Stimulated activated naive CD8-positive, alpha-beta T cell treated with anti-CD3 and anti-CD28 coated beads, Interleukin-15, Interleukin-2, amounts not matched to agents 100 ng/mL and 50 ng/mL, for 24 hours (primary cell): ENCODE data around the gene CTSD.
"Not testable (repeated sequence)": the region's sequence is repeated elsewhere in the genome, so short reads cannot be mapped to it uniquely, and the experiment has no call there.

Experiments used
- H3K27ac Mint-ChIP-seq: one replicate; pipeline ENCODE4 v1.8.0; 2021; ENCODE audit warnings: mild to moderate bottlenecking, mixed read lengths
- H3K27me3 Mint-ChIP-seq: one replicate; pipeline ENCODE4 v1.8.0; 2021; ENCODE audit warnings: mixed read lengths
- H3K36me3 Mint-ChIP-seq: one replicate; pipeline ENCODE4 v1.8.0; 2021; ENCODE audit warnings: low read depth, mixed read lengths
- H3K4me1 Mint-ChIP-seq: one replicate; pipeline ENCODE4 v1.8.0; 2021; ENCODE audit warnings: low read depth, mixed read lengths
- H3K4me3 Mint-ChIP-seq: one replicate; pipeline ENCODE4 v1.8.0; 2021; ENCODE audit warnings: mild to moderate bottlenecking, mixed read lengths
- H3K9me3 Mint-ChIP-seq: one replicate; pipeline ENCODE4 v1.8.0; 2021; ENCODE audit warnings: mixed read lengths

The CTSD gene

DNA sequence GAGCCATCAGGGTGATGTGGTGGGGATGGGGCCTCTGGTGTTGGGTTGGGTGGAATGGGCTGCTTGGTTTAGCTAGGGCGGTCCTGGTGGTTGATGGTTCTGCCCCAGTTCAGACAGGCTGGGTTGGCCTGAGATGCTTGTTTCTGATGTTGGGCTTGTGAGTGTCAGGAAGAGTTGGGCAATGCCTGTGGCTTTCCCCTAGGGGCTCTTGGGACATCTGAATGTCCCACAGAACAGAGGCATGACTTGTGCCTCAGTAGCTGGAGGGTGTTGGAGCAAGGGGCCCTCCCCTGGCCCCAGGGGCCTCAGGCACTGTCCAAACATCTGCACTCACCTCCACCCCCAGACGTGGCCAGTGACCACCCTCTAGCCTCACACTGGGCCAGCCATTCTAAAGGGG, 14.0 kb upstream of the CTSD start:
- no peak overlapping the region for H3K4me3 Mint-ChIP-seq
- no peaks in the 10 kb centered on the region for H3K27me3 Mint-ChIP-seq
- no peaks in the 10 kb centered on the region for H3K36me3 Mint-ChIP-seq
- H3K9me3 Mint-ChIP-seq: no peaks in the 10 kb centered on the region
- H3K27ac Mint-ChIP-seq: no peak overlapping the region
- H3K4me1 Mint-ChIP-seq: peaks cover 12% of the 10 kb centered on the region

DNA sequence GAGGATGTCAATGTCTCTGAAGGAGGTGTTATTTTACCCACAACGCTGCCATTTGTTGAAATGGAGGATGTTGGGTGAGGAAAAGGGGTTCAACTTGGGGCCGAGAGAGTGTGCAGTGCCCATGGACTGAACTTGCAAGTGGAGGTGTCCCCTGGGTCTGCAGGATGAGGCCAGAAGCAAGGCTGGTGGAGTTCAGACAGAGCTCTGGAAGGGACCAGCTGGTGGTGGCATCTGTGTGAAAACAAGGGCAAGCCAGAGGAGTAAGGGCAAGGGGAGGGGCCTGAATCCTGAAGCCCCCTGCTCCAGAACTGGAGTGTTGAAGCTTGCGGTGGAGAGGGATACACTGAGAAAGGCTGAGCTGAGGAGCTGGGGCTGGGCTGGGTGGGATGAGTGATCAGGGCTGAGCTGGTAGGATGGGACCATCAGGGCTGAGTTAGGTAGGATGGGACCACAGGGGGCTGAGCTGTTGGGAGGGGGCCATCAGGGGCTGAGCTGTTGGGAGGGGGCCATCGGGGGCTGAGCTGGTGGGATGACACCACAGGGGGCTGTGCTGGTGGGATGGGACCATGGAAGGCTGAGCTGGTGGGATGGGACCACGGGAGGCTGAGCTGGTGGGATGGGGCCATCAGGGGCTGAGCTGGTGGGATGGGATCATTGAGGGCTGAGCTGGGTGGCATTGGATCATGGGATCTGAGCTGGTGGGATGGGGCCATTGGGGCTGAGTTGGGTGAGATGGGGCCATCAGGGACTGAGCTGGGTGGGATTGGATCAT, 13.4 kb upstream of the CTSD start:
- H3K4me3 Mint-ChIP-seq: no peak overlapping the region
- H3K9me3 Mint-ChIP-seq: no peaks in the 10 kb centered on the region
- no peaks in the 10 kb centered on the region for H3K36me3 Mint-ChIP-seq
- no peak overlapping the region for H3K27ac Mint-ChIP-seq
- no peaks in the 10 kb centered on the region for H3K27me3 Mint-ChIP-seq
- peaks cover 18% of the 10 kb centered on the region for H3K4me1 Mint-ChIP-seq

DNA sequence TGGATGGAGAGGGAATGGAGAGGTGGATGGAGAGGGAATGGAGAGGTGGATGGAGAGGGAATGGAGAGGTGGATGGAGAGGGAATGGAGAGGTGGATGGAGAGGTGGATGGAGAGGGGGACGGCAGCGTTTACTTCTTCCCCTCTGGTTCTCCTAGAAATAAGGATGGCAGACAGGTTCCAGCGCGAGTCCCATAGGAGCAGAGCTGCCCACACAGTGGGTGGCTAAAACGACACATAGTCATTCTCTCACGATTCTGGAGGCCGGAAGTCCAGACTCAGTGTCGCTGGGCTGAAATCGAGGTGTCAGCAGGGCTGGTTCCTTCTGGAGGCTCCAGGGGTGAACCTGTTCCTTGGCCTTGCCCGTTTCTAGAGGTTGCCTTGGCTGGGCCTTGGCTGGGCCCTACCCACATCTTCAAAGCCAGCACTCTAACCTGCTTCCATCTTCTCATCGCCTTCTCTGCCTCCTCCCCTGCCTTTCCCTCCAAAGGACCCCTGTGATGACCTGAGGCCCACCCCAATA, 12.7 kb upstream of the CTSD start:
- Mint-ChIP-seq H3K27me3 (no peaks in the 10 kb centered on the region), H3K4me3 (no peak overlapping the region), H3K9me3 (no peaks in the 10 kb centered on the region), H3K36me3 (no peaks in the 10 kb centered on the region), H3K4me1 (peaks cover 23% of the 10 kb centered on the region), H3K27ac (no peak overlapping the region)

- Mint-ChIP-seq H3K27ac (no peak overlapping the region), H3K36me3 (no peaks in the 10 kb centered on the region), H3K4me3 (no peak overlapping the region), H3K27me3 (no peaks in the 10 kb centered on the region), H3K4me1 (peaks cover 21% of the 10 kb centered on the region), H3K9me3 (no peaks in the 10 kb centered on the region)
Measured at GRCh38 chr11:1774886-1775285, 11.2 kb upstream of the CTSD start.

DNA sequence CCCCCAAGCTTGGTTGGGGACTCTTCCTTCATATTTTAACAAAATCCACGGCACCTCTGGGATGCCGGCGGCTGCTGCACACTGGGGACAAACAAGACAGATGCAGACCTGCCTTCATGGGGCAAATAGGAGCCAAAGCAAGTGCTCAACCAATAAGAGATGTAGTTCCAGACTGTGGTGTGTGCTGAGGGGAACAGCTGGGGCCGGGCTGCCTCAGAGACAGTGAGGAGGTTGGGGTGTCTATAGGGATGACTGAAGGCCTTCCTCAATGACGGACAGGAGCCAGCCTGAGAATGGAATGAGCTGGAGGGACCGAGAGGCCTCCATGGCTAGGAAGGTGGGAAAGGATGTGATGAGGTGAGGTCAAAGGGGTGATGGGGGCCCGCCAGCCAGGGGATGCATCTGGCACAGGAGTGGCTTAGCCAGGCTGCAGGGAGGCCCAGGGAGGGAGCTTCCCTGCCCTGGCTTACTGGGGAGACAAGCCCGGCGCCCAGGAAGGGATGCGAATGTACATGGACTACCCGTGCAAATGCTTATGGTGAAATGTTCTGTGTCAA, 10.3 kb upstream of the CTSD start:
- no peak overlapping the region for H3K27ac Mint-ChIP-seq
- no peak overlapping the region for H3K4me3 Mint-ChIP-seq
- no peaks in the 10 kb centered on the region for H3K27me3 Mint-ChIP-seq
- H3K9me3 Mint-ChIP-seq: no peaks in the 10 kb centered on the region
- peaks cover 21% of the 10 kb centered on the region for H3K4me1 Mint-ChIP-seq
- no peaks in the 10 kb centered on the region for H3K36me3 Mint-ChIP-seq

DNA sequence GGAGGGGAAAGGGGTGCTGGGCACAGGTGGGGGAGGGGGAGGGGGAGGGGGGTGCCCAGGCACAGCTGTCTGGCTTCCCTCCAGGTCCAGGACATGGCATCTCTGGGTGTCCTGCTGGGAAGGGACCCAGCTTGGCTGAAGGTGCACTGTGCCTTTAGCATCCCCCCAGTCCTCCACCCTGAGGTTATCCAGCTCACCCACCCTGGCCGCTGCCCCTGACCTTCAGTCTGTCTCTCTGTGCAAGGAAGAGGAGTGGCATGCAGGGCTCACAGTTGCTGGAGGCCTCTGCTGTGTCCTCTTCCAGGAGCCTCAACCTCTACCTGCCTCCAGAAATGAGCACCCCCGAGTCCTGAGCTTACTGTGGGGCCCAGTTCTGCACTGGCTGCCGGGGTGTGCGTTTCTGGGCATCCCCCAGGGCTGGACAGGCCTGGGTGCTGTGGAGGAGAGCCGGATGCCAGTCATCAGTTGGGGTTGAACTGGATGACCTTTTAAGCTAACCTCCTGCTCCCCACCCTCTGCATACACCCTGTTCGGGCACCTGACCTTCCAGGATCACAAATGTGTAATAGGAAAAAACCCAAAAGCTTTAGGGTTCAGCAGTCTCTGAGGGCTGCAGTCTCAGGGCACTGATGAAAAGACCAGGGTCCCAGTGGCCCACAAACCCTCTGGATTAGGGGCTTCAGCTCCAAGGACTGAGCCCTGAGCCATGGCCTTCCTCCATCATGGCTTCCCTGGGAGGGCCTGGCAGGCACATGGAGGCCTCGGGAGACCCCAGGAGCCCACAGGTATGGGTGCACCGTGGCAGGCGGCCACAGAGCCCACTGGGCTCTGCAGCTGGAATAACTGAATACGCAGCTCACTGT, 9.6 kb upstream of the CTSD start:
- Mint-ChIP-seq H3K9me3 (no peaks in the 10 kb centered on the region), H3K27ac (no peak overlapping the region), H3K4me3 (no peak overlapping the region), H3K4me1 (peaks cover 21% of the 10 kb centered on the region), H3K27me3 (no peaks in the 10 kb centered on the region), H3K36me3 (no peaks in the 10 kb centered on the region)

GRCh38 chr11:1772270-1773130, 8.8 kb upstream of the CTSD start:
- Mint-ChIP-seq H3K27ac (peak overlapping the region; percentile 63), H3K27me3 (no peaks in the 10 kb centered on the region), H3K9me3 (no peaks in the 10 kb centered on the region), H3K4me3 (no peak overlapping the region), H3K4me1 (peaks cover 21% of the 10 kb centered on the region), H3K36me3 (no peaks in the 10 kb centered on the region)

GRCh38 chr11:1771700-1772099, 8.0 kb upstream of the CTSD start:
- no peaks in the 10 kb centered on the region for H3K27me3 Mint-ChIP-seq
- no peaks in the 10 kb centered on the region for H3K36me3 Mint-ChIP-seq
- no peak overlapping the region for H3K4me3 Mint-ChIP-seq
- H3K27ac Mint-ChIP-seq: peak overlapping the region; percentile 63
- H3K4me1 Mint-ChIP-seq: peaks cover 21% of the 10 kb centered on the region
- no peaks in the 10 kb centered on the region for H3K9me3 Mint-ChIP-seq

DNA sequence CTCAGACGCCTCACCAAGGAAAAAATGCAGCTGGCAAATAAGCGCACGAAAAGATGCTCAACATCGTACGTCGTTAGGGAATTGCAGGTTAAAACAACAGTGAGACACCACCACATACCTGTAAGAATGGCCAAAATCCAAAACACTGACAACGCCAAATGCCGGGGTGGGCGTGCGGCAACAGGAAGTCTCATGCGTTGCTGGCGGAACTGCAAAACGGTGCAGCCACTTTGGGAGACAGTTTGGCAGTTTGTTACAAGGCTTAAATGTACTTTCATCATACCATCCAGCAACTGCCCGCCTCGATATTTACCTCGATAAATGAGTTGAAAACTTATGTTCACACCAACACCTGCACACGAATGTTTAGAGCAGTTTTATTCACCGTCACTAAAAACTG, 7.5 kb upstream of the CTSD start:
- no peak overlapping the region for H3K4me3 Mint-ChIP-seq
- no peaks in the 10 kb centered on the region for H3K9me3 Mint-ChIP-seq
- peaks cover 21% of the 10 kb centered on the region for H3K4me1 Mint-ChIP-seq
- H3K36me3 Mint-ChIP-seq: no peaks in the 10 kb centered on the region
- H3K27me3 Mint-ChIP-seq: no peaks in the 10 kb centered on the region
- H3K27ac Mint-ChIP-seq: no peak overlapping the region

DNA sequence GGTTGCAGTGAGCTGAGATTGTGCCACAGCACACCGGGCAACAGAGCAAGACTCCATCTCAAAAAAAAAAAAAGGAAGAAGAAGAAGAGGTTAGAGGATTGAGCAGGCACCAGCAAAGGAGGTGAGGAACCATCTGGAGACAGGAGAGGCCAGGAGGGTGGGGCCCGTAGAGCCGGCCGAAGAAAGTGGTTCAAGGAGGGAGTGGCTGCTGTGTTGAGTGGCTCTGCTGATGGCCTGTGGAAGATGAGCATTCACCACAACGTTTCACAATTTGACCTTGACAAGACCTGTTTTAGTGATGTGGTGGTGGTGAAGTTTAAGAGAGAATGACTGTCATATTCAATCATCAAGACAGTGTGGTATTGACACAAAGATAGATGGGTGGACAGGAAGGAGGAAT, 6.8 kb upstream of the CTSD start:
- no peaks in the 10 kb centered on the region for H3K9me3 Mint-ChIP-seq
- no peaks in the 10 kb centered on the region for H3K36me3 Mint-ChIP-seq
- H3K27ac Mint-ChIP-seq: no peak overlapping the region
- H3K27me3 Mint-ChIP-seq: no peaks in the 10 kb centered on the region
- H3K4me1 Mint-ChIP-seq: peaks cover 21% of the 10 kb centered on the region
- H3K4me3 Mint-ChIP-seq: no peak overlapping the region

GRCh38 chr11:1770061-1770460, 6.3 kb upstream of the CTSD start:
- Mint-ChIP-seq H3K4me3 (no peak overlapping the region), H3K27ac (no peak overlapping the region), H3K4me1 (peaks cover 21% of the 10 kb centered on the region), H3K36me3 (no peaks in the 10 kb centered on the region), H3K27me3 (no peaks in the 10 kb centered on the region), H3K9me3 (no peaks in the 10 kb centered on the region)

GRCh38 chr11:1769304-1769936, 5.7 kb upstream of the CTSD start:
- not testable (repeated sequence) for H3K27me3 Mint-ChIP-seq, H3K4me3 Mint-ChIP-seq, H3K9me3 Mint-ChIP-seq, H3K27ac Mint-ChIP-seq, H3K36me3 Mint-ChIP-seq
- peaks cover 23% of the 10 kb centered on the region for H3K4me1 Mint-ChIP-seq

DNA sequence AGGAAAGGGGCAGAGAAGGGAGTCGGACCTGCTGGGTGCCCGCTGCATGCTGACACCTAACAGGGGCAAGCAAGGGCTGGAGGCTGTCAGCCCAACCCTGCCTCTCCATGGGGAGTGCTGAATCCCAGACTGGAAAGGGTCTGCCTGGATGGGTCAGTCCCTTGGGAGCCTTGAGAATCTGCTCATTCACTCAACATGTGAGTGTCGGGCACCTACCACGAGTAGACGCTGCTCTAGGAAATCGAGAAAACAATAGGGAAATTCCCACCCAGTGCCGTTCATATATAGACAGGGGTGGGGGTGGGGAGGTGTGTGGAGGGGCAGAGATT, 4.4 kb upstream of the CTSD start:
- no peak overlapping the region for H3K27ac Mint-ChIP-seq
- no peak overlapping the region for H3K4me3 Mint-ChIP-seq
- no peaks in the 10 kb centered on the region for H3K9me3 Mint-ChIP-seq
- no peaks in the 10 kb centered on the region for H3K36me3 Mint-ChIP-seq
- H3K27me3 Mint-ChIP-seq: no peaks in the 10 kb centered on the region
- H3K4me1 Mint-ChIP-seq: peaks cover 20% of the 10 kb centered on the region

DNA sequence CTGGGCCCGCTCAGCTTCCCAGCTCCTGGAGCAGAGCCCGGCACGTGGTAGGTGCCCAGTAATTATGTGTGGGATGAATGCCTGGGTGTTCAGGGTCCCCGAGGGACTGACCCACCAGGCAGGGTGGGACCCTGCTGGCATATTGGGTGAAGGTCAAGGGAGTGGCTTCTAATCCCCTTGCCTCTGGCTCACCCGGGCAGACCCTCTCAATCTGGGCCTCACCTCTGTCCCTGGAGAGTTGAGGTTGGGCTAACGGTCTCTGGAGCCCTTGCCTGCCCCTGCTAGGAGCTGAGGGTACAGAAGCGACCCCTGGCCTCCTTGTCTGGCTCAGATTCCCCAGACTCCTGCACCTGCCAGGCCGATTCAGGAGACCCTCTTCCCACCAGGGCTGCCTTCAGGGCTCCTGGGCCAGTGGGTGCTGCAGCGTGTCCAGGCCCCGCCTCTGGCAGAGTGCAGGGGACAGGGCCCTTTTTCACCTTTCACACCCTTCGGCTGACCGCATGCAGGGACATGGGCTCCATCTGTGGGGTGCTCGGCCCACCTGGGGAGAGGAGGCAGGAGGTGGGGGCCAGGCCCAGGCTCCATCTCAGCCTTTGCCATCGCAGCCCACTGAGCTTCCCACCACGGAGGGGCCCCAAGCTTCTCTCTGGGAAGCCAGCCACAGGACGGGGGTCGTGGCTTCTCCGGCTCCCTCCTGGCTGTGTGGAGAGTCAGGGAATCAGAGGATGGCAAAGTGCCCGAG, 3.8 kb upstream of the CTSD start:
- no peaks in the 10 kb centered on the region for H3K9me3 Mint-ChIP-seq
- peaks cover 21% of the 10 kb centered on the region for H3K4me1 Mint-ChIP-seq
- H3K27ac Mint-ChIP-seq: no peak overlapping the region
- H3K36me3 Mint-ChIP-seq: no peaks in the 10 kb centered on the region
- H3K27me3 Mint-ChIP-seq: no peaks in the 10 kb centered on the region
- H3K4me3 Mint-ChIP-seq: no peak overlapping the region
